ENCODE measurements around the gene RABGAP1L. TPM values are rescaled to one million over a fixed set of nuclear protein-coding genes. Genes with fewer than 3 reads are reported as not detected.

The RABGAP1L gene
- total and polyA plus RNA-seq, 2 donors (not counting 3 experiments of a cell fraction or from before 2014, with no cell fraction given): 6.4 to 22.2 TPM

- no peak overlapping the region for H3K4me2 ChIP-seq (ENCODE audit: insufficient read depth, low read length)
- H3K36me3 ChIP-seq (ENCODE audit: control insufficient read depth in 2 of 2, extremely low read depth in 1 of 2, insufficient read depth in 2 of 2, low read length in 2 of 2): no peaks in the 10 kb centered on the region
- no peaks in the 10 kb centered on the region for H3K9me1 ChIP-seq (replicated peaks; ENCODE audit: control insufficient read depth, extremely low read depth, insufficient read depth, low read length)
- no peaks in the 10 kb centered on the region for H4K20me1 ChIP-seq (replicated peaks; ENCODE audit: control insufficient read depth, extremely low read depth, insufficient read depth, low read length)
- H3K9me3 ChIP-seq (replicated peaks; ENCODE audit: control insufficient read depth, insufficient read depth, low read length): no peaks in the 10 kb centered on the region
- CTCF ChIA-PET: interaction anchor here (0.9 kb wide), 1 partner anchor 17 kb away, joined by 4 read pairs; no protein-coding TSS in a partner anchor
- H3K79me2 ChIP-seq (ENCODE audit: control insufficient read depth, insufficient read depth, low read length): no peaks in the 10 kb centered on the region
- intact Hi-C loops (cut with micrococcal nuclease): no loop called here
- peaks cover 0 to 5% of the 10 kb centered on the region in 2 experiments for H3K27me3 ChIP-seq (ENCODE audit: control insufficient read depth in 2 of 2, insufficient read depth in 2 of 2, low read length in 2 of 2)
- TF ChIP-seq FOS (IDR thresholded peaks at IDR 0.05; ENCODE audit: borderline replicate concordance, insufficient read depth, low read length): no peak
- no peak for TF ChIP-seq GATA2 (IDR thresholded peaks at IDR 0.05; ENCODE audit: insufficient read depth, insufficient read length, low read depth, low read length)
- no peak for TF ChIP-seq POLR2A (IDR thresholded peaks at IDR 0.05; ENCODE audit: low read depth, low read length)
- no peak for TF ChIP-seq EZH2 (IDR thresholded peaks at IDR 0.05; ENCODE audit: borderline replicate concordance, low read depth, low read length, severe bottlenecking)
- TF ChIP-seq MYC (IDR thresholded peaks at IDR 0.05; ENCODE audit: low read depth, low read length): no peak
- no peak for TF ChIP-seq MAX (IDR thresholded peaks at IDR 0.05; ENCODE audit: insufficient read depth, insufficient read length)
- TF ChIP-seq POLR2AphosphoS5 (IDR thresholded peaks at IDR 0.05; ENCODE audit: insufficient read depth, low read depth, low read length): no peak
- no peak for TF ChIP-seq JUN (IDR thresholded peaks at IDR 0.05; ENCODE audit: borderline replicate concordance, insufficient read depth, insufficient read length, low read depth)
- TF ChIP-seq CTCF (IDR thresholded peaks at IDR 0.05; ENCODE audit: extremely low read depth in 1 of 2, insufficient read depth in 1 of 2, low read depth in 1 of 2, low read length in 2 of 2): no peak
- no peak overlapping the region for H2AFZ ChIP-seq (ENCODE audit: low read depth, low read length)
- H3K9ac ChIP-seq (replicated peaks; ENCODE audit: extremely low read depth, insufficient read depth, low read length): no peak overlapping the region
- BruUV-seq (replicated peaks): no TSS peak
- POLR2A ChIA-PET: no interaction called here
- H3K4me1 ChIP-seq (ENCODE audit: control insufficient read depth, extremely low read depth, insufficient read depth, low read length): peaks cover 3% of the 10 kb centered on the region
- H3K27ac ChIP-seq (ENCODE audit: insufficient read depth, low read depth, low read length): no peak overlapping the region
- dilution Hi-C loops (cut with MboI; ENCODE audit: extremely low pct_ligation_motif_present, low sequenced_read_pairs): no loop called here
- H3K4me3 ChIP-seq (replicated peaks in 1 of 3; ENCODE audit: insufficient read depth in 1 of 3, low read depth in 1 of 3, low read length in 3 of 3): no peak overlapping the region
- FAIRE-seq: no peak
- no peak for DNase-seq (ENCODE audit: low read depth, low spot score)
Measured at GRCh38 chr1:174949645-174950044, 790.3 kb downstream of the RABGAP1L start.

Data from endothelial cell of umbilical vein (primary cell).